K562 (cell line): ENCODE data around the gene ITGA6. TPM values are rescaled to one million over a fixed set of nuclear protein-coding genes. Genes with fewer than 3 reads are reported as not detected.

Source experiments
- ATAC-seq: fragments of 200-7000 bp; cut with Tn5 transposase; 3 replicates; pipeline ENCODE4 v1.9.1; 2020; ENCODE audit warnings: moderate library complexity
- BruUV-seq: library from RNA; stranded (reverse); fragments of 400-500 nt; replicated peaks from 2 replicates; lab custom pipeline; 2021; lab: Mats Ljungman, UMichigan
- CTCF ChIA-PET: fragments of 300-600 bp; formaldehyde crosslinking; extraction: SDS; loops from one replicate; lab custom pipeline; 2021; ENCODE audit warnings: low intra/inter-chr PET ratio; lab: Yijun Ruan, JAX
- POLR2A ChIA-PET: fragments of 300-600, 350-650 bp; sonication (Branson Sonifier 250); formaldehyde crosslinking; extraction: SDS; loops from one replicate; lab custom pipeline; 2021; ENCODE audit warnings: antibody characterized with exemption, inconsistent platforms; lab: Yijun Ruan, JAX
- DNase-seq, 4 experiments: peaks; one replicate each; pipeline versions ENCODE4 v3.0.0 to v3.0.0-alpha.2; 2011 to 2018; ENCODE audit warnings: low spot score in 3 of 4, mixed read lengths in 3 of 4; ENCODE audit errors: extremely low read depth in 1 of 4
- FAIRE-seq: peaks from 2 replicates; lab custom pipeline; 2011; peaks lifted over from hg19 to GRCh38; lab: Jason Lieb, UNC
- H2AFZ ChIP-seq: 2 replicates; pipeline ENCODE4 v1.6.0; 2011; ENCODE audit warnings: low read depth, low read length, control low read depth, inconsistent platforms
- H3K27ac ChIP-seq: fragments of 200-600 bp; 3 replicates; pipeline ENCODE4 v1.8.0; 2011; ENCODE audit warnings: low read depth, mild to moderate bottlenecking, control low read depth, inconsistent platforms, low read length, moderate library complexity, mixed read lengths; ENCODE audit errors: extremely low read depth
- H3K27me3 ChIP-seq, 2 experiments: fragments of 300-600 bp in 1 of 2; 2 replicates in 1 of 2; 3 replicates in 1 of 2; pipeline versions ENCODE4 v1.6.0 to v1.8.0; 2011; ENCODE audit warnings: inconsistent platforms in 2 of 2, low read length in 2 of 2, mild to moderate bottlenecking in 1 of 2, mixed read lengths in 1 of 2, moderate library complexity in 1 of 2; ENCODE audit not compliant: control insufficient read depth in 2 of 2, insufficient read depth in 2 of 2
- H3K36me3 ChIP-seq: fragments of 300-600 bp; 3 replicates; pipeline ENCODE4 v1.8.0; 2011; ENCODE audit warnings: mild to moderate bottlenecking, low read length, inconsistent platforms; ENCODE audit not compliant: control insufficient read depth, insufficient read depth
- H3K4me1 ChIP-seq, 2 experiments: fragments of 200-600 bp in 1 of 2; replicated peaks in 1 of 2; 2 replicates in 1 of 2; 3 replicates in 1 of 2; pipeline versions ENCODE4 v1.5.1 to v1.8.0; 2011; ENCODE audit warnings: inconsistent platforms in 2 of 2, low read length in 2 of 2, mild to moderate bottlenecking in 1 of 2, mixed read lengths in 1 of 2, moderate library complexity in 1 of 2; ENCODE audit not compliant: control insufficient read depth in 2 of 2, insufficient read depth in 2 of 2
- H3K4me2 ChIP-seq: 2 replicates; pipeline ENCODE4 v1.6.1; 2011; ENCODE audit warnings: low read length, control low read depth, inconsistent platforms, mixed read lengths; ENCODE audit not compliant: insufficient read depth
- H3K4me3 ChIP-seq: fragments of 200-600 bp; sonication (generic), shearing (Covaris generic); 2 replicates; pipeline ENCODE4 v1.5.1; 2016; ENCODE audit warnings: control low read depth, inconsistent platforms
- H3K79me2 ChIP-seq: fragments of 200-600 bp; 3 replicates; pipeline ENCODE4 v1.8.0; 2011; ENCODE audit warnings: low read length, inconsistent platforms; ENCODE audit not compliant: control insufficient read depth, insufficient read depth
- H3K9ac ChIP-seq, 2 experiments: 2 replicates each; pipeline versions ENCODE4 v1.6.0 to v1.6.1; 2011; ENCODE audit warnings: low read depth in 2 of 2, low read length in 2 of 2, control low read depth in 1 of 2, inconsistent platforms in 1 of 2, mild to moderate bottlenecking in 1 of 2, mixed read lengths in 1 of 2; ENCODE audit not compliant: insufficient read depth in 1 of 2
- H3K9me1 ChIP-seq: one replicate; pipeline ENCODE4 v1.6.0; 2011; ENCODE audit warnings: inconsistent platforms, mild to moderate bottlenecking, low read length, moderate library complexity; ENCODE audit not compliant: control insufficient read depth, insufficient read depth
- H3K9me3 ChIP-seq: replicated peaks from 2 replicates; pipeline ENCODE4 v1.5.1; 2011; ENCODE audit warnings: low read depth, low read length, inconsistent platforms; ENCODE audit not compliant: control insufficient read depth, insufficient read depth
- H4K20me1 ChIP-seq: replicated peaks from 2 replicates; pipeline ENCODE4 v1.6.1; 2011; ENCODE audit warnings: low read length, inconsistent platforms, mixed read lengths; ENCODE audit not compliant: control insufficient read depth, insufficient read depth
- CEBPB ChIP-seq: fragments of 450-650 bp; IDR thresholded peaks from 2 replicates; pipeline ENCODE4 v1.6.1; 2016; ENCODE audit warnings: missing genetic modification characterization, missing compliant biosample characterization
- CTCF ChIP-seq, 3 experiments: IDR thresholded peaks in 2 of 3; conservative IDR thresholded peaks in 1 of 3; 2 replicates each; pipeline ENCODE4 v1.5.1; 2011 to 2012; ENCODE audit warnings: low read length in 3 of 3, mild to moderate bottlenecking in 3 of 3, control low read depth in 2 of 3, improper control_type of control experiment in 1 of 3, inconsistent platforms in 1 of 3, low read depth in 1 of 3, mixed read lengths in 1 of 3, moderate library complexity in 1 of 3; ENCODE audit not compliant: insufficient read depth in 2 of 3
- HOXB6 ChIP-seq: fragments of 250-450 bp; sonication (Bioruptor Pico); IDR thresholded peaks from 2 replicates; pipeline ENCODE4 v1.5.1; 2022; ENCODE audit warnings: mild to moderate bottlenecking, borderline replicate concordance
- KLF16 ChIP-seq: IDR thresholded peaks from 2 replicates; pipeline ENCODE4 v1.6.1; 2016; ENCODE audit warnings: antibody characterized with exemption
- NR2F6 ChIP-seq: fragments of 450-650 bp; formaldehyde crosslinking; IDR thresholded peaks from 2 replicates; pipeline ENCODE4 v1.4.0; 2020; ENCODE audit warnings: mild to moderate bottlenecking
- RAD21 ChIP-seq, 2 experiments: fragments of 250-450 bp in 1 of 2; fragments of 450-650 bp in 1 of 2; sonication (Bioruptor Pico) in 1 of 2; formaldehyde crosslinking in 1 of 2; IDR thresholded peaks in 1 of 2; conservative IDR thresholded peaks in 1 of 2; 2 replicates each; pipeline versions ENCODE4 v1.4.0 to v1.8.0; 2020 to 2022; ENCODE audit warnings: mild to moderate bottlenecking in 2 of 2, moderate library complexity in 1 of 2
- U2AF2 ChIP-seq: fragments of 200-400 bp; formaldehyde crosslinking; optimal IDR thresholded peaks from 2 replicates; pipeline ENCODE3; 2017; ENCODE audit warnings: low read depth, mild to moderate bottlenecking, low read length
- ZBTB2 ChIP-seq: fragments of 450-650 bp; IDR thresholded peaks from 2 replicates; pipeline ENCODE4 v1.6.1; 2016; ENCODE audit warnings: antibody characterized with exemption
- ZKSCAN1 ChIP-seq: fragments of 150-350 bp; IDR thresholded peaks from 2 replicates; pipeline ENCODE4 v1.6.1; 2016; ENCODE audit warnings: low read depth, low read length
- ZNF778 ChIP-seq: fragments of 450-650 bp; formaldehyde crosslinking; IDR thresholded peaks from 2 replicates; pipeline ENCODE4 v1.4.0; 2020; ENCODE audit warnings: mild to moderate bottlenecking, moderate library complexity
- WGBS: fragments of 100-300 bp; shearing (Covaris generic); methylation state at CpG from one replicate; pipeline ENCODE4 v1.1.6; 2016; ENCODE audit warnings: low coverage, mixed read lengths; ENCODE audit not compliant: insufficient coverage; ENCODE audit errors: missing lambda C conversion rate; 5-methylcytosine and 5-hydroxymethylcytosine counted together
- in situ Hi-C: fragments of 300-500 bp; cut with MboI; formaldehyde crosslinking; loops from 4 replicates; pipeline ENCODE4 v1.15.0; 2018; ENCODE audit warnings: inconsistent platforms, mixed read lengths
- intact Hi-C: fragments of 100-400 bp; cut with micrococcal nuclease; formaldehyde crosslinking; loops from 2 replicates; pipeline ENCODE4 v1.14.2; 2022
- polyA plus RNA-seq, 8 experiments: library from polyadenylated mRNA; depleted of rRNA in 4 of 8; stranded (reverse) in 5 of 8; unstranded in 3 of 8; fragments of >200 nt; fragmentation: Nextera tagmentation in 2 of 8; fragmentation: Illumina TruSeq in 1 of 8; extraction: Ambion mirVana in 2 of 8; extraction: Trizol in 1 of 8; gene quantifications; 2 replicates each; pipeline versions ENCODE4 v1.2.1 to v1.2.3, GENCODE V29; 2011 to 2014; ENCODE audit warnings: inconsistent platforms in 1 of 8, missing spikeins in 1 of 8
- total RNA-seq, 7 experiments: library from RNA; depleted of rRNA in 6 of 7; stranded (reverse); fragments of >200 nt in 6 of 7; fragmentation: Illumina TruSeq in 2 of 7; extraction: Trizol in 2 of 7; gene quantifications; 2 replicates each; pipeline versions ENCODE4 v1.2.1 to v1.2.3, GENCODE V29; 2011 to 2021; ENCODE audit warnings: low replicate concordance in 1 of 7

The ITGA6 gene
- total and polyA plus RNA-seq, 9 of the 15 experiments (the other 6 are each of a cell fraction or from before 2014, with no cell fraction given) = 0.01 to 0.29 (median 0.05) TPM; not detected in 5

DNA sequence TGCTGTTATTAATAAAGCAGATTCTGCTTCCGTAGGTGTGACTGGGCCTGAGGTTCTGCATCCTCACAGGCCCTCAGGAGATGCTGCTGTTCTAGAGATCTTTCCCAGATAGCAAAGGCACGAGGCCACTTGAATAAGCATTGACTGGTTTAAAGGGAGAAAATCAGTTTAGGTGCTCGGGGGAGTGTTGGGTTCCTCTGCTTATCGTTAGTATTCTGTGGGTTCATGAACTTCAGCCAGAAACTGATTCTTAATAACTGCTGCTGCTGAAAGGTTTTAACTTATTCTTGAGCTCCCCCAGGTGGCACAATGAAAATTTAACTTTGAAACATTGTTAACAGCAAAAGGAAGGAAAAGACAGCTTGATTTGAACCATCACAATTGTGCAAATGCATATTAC, 56.9 kb downstream of the ITGA6 start:
- H3K4me3 ChIP-seq = no peak overlapping the region
- ChIA-PET POLR2A (interaction anchor here (0.6 to 2.0 kb wide), 4 partner anchors 8 to 993 kb away, joined by 3 to 7 read pairs (median 5); no protein-coding TSS in a partner anchor), CTCF (interaction anchor here (1.3 kb wide), 1 partner anchor 312 kb away, joined by 5 read pairs; no protein-coding TSS in a partner anchor)
- peak; percentile 42; the same call in 2 of the 3 replicates for ATAC-seq
- H3K9me1 ChIP-seq = no peaks in the 10 kb centered on the region
- H3K36me3 ChIP-seq = no peaks in the 10 kb centered on the region
- no peak overlapping the region for H3K4me2 ChIP-seq
- no peaks in the 10 kb centered on the region for H3K4me1 ChIP-seq
- no peak overlapping the region for H2AFZ ChIP-seq
- peak; percentile 74 for FAIRE-seq
- peaks cover 14 to 24% of the 10 kb centered on the region in 2 experiments; a peak in 4 of 5 replicates for H3K27me3 ChIP-seq
- no peaks in the 10 kb centered on the region for H3K79me2 ChIP-seq
- no peak overlapping the region for H3K27ac ChIP-seq
- 0% methylated on average over 4 of the region's 4 CpGs for WGBS
- peak in 2 of 4 experiments; percentile 20 to 35 for DNase-seq
- no peaks in the 10 kb centered on the region for H3K9me3 ChIP-seq
- intact Hi-C loops (loop anchor here (5.0 kb wide), 1 partner anchor 228 kb away; no protein-coding TSS in a partner anchor), in situ Hi-C loops (no loop called here)
- no peak overlapping the region for H3K9ac ChIP-seq
- no TSS peak for BruUV-seq
- H4K20me1 ChIP-seq = no peaks in the 10 kb centered on the region
- TF ChIP-seq NR2F6 = no peak
- peak; percentile 29; the same call in 1 of the 2 replicates for TF ChIP-seq KLF16
- no peak for TF ChIP-seq CEBPB (tag)
- TF ChIP-seq U2AF2 = no peak
- peak; percentile 43 to 60 for TF ChIP-seq RAD21 (CRISPR knock-in tag; conservative IDR thresholded peaks at IDR 0.05 in 1 of 2, IDR thresholded peaks at IDR 0.05 in 1 of 2)
- TF ChIP-seq CTCF (IDR thresholded peaks at IDR 0.05 in 2 of 3, conservative IDR thresholded peaks at IDR 0.05 in 1 of 3; ENCODE audit: insufficient read depth in 2 of 3, low read depth in 1 of 3, low read length in 3 of 3) = peak; percentile 24 to 59 (median 39); a peak in 4 of 6 replicates
- no peak for TF ChIP-seq ZKSCAN1
- TF ChIP-seq ZNF778 (CRISPR knock-in tag) = no peak
- no peak for TF ChIP-seq ZBTB2
- TF ChIP-seq HOXB6 (CRISPR knock-in tag) = no peak
